GM21528 (cell line): ENCODE measurements around the gene KLK13.

Source experiments
- ATAC-seq: cut with Tn5 transposase; IDR thresholded peaks from one replicate; pipeline ENCODE4 v1.9.1; 2021; ENCODE audit warnings: mild to moderate bottlenecking, moderate library complexity; ENCODE audit not compliant: unreplicated experiment, low FRiP score

KLK13 gene

GRCh38 chr19:51024924-51025323 lies 40.0 kb downstream of the KLK13 start:
- no peak for ATAC-seq

- ATAC-seq: no peak
Observed at GRCh38 chr19:51023946-51024345, 40.9 kb downstream of the KLK13 start.

- ATAC-seq: no peak
Observed at GRCh38 chr19:51022526-51022925, 42.4 kb downstream of the KLK13 start.

GRCh38 chr19:51020988-51021651 lies 43.8 kb downstream of the KLK13 start:
- ATAC-seq: no peak

- no peak for ATAC-seq
Observed at GRCh38 chr19:51019544-51019925, 45.4 kb downstream of the KLK13 start, which contains the start of gene KLK10. KLK10 (minus strand) TSS chr19:51019709; CDS start chr19:51019130, 579 bp downstream.

- no peak for ATAC-seq
Observed at GRCh38 chr19:51018745-51019543, 45.9 kb downstream of the KLK13 start.

GRCh38 chr19:51016798-51017683 lies 47.9 kb downstream of the KLK13 start:
- no peak for ATAC-seq

- ATAC-seq: no peak
Observed at GRCh38 chr19:51015691-51016267, 49.1 kb downstream of the KLK13 start.

GRCh38 chr19:51014242-51014641 lies 50.6 kb downstream of the KLK13 start:
- ATAC-seq: no peak

GRCh38 chr19:51012661-51013190 lies 52.2 kb downstream of the KLK13 start:
- no peak for ATAC-seq

- ATAC-seq: no peak
Observed at GRCh38 chr19:51010066-51010795, 54.7 kb downstream of the KLK13 start.

GRCh38 chr19:51009061-51009891 lies 55.6 kb downstream of the KLK13 start:
- ATAC-seq: no peak

- no peak for ATAC-seq
Observed at GRCh38 chr19:51007488-51007887, 57.4 kb downstream of the KLK13 start.

GRCh38 chr19:51006406-51006805 lies 58.5 kb downstream of the KLK13 start:
- no peak for ATAC-seq
